K562 (cell line): Measurements from ENCODE around the gene CDT1. TPM values are rescaled to one million over a fixed set of nuclear protein-coding genes. Genes with fewer than 3 reads are reported as not detected.
A peak's percentile ranks its signal among the peaks of the same experiment; 100 is the strongest.

Experiments
- ARHGAP35 ChIP-seq: fragments of 450-650 bp; IDR thresholded peaks from 2 replicates; pipeline ENCODE4 v1.6.1; 2018; ENCODE audit not compliant: partially characterized antibody
- ATF7 ChIP-seq: fragments of 450-650 bp; IDR thresholded peaks from 2 replicates; pipeline ENCODE4 v1.7.1; 2014; ENCODE audit warnings: mild to moderate bottlenecking, moderate library complexity
- BACH1 ChIP-seq: fragments of 200-800 bp; sonication (Bioruptor generic); IDR thresholded peaks from 2 replicates; pipeline ENCODE4 v1.6.1; 2016; ENCODE audit warnings: missing genetic modification characterization, missing compliant biosample characterization
- BCOR ChIP-seq: fragments of 450-650 bp; IDR thresholded peaks from 2 replicates; pipeline ENCODE4 v1.6.1; 2016
- BDP1 ChIP-seq: IDR thresholded peaks from 3 replicates; pipeline ENCODE4 v1.6.1; 2011; ENCODE audit not compliant: insufficient read length, insufficient read depth
- DIDO1 ChIP-seq: fragments of 450-650 bp; IDR thresholded peaks from 2 replicates; pipeline ENCODE4 v1.6.1; 2016; ENCODE audit warnings: low read depth, missing biosample characterization, missing genetic modification characterization
- HCFC1 ChIP-seq: IDR thresholded peaks from 2 replicates; pipeline ENCODE4 v1.6.1; 2012; ENCODE audit warnings: low read depth, low read length, improper control_type of control experiment
- HDAC8 ChIP-seq: fragments of 450-650 bp; IDR thresholded peaks from 2 replicates; pipeline ENCODE4 v1.6.1; 2016; ENCODE audit warnings: mild to moderate bottlenecking, missing genetic modification characterization, moderate library complexity, missing compliant biosample characterization
- ILK ChIP-seq: fragments of 450-650 bp; IDR thresholded peaks from 2 replicates; pipeline ENCODE4 v1.6.1; 2016; ENCODE audit warnings: missing genetic modification characterization, low read depth, mild to moderate bottlenecking, missing compliant biosample characterization, moderate library complexity, borderline replicate concordance
- KDM5B ChIP-seq: fragments of 200-600 bp; sonication (generic); IDR thresholded peaks from 2 replicates; pipeline ENCODE4 v1.6.1; 2012; ENCODE audit warnings: low read depth, mild to moderate bottlenecking, moderate library complexity, low read length, control low read depth, inconsistent platforms; ENCODE audit not compliant: insufficient replicate concordance
- KLF10 ChIP-seq: fragments of 250-450 bp; sonication (Bioruptor Pico); IDR thresholded peaks from 2 replicates; pipeline ENCODE4 v1.6.1; 2021; ENCODE audit warnings: matching md5 sums
- MIER1 ChIP-seq: fragments of 450-650 bp; IDR thresholded peaks from 2 replicates; pipeline ENCODE4 v1.6.1; 2016; ENCODE audit warnings: antibody characterized with exemption, mild to moderate bottlenecking, low read depth
- POLR2AphosphoS2 ChIP-seq: IDR thresholded peaks from 2 replicates; pipeline ENCODE4 v1.6.1; 2012; ENCODE audit warnings: low read length, improper control_type of control experiment
- SPI1 ChIP-seq: IDR thresholded peaks from 2 replicates; pipeline ENCODE4 v1.6.1; 2011; ENCODE audit warnings: low read depth, low read length, control low read depth, borderline replicate concordance
- SUPT5H ChIP-seq: fragments of 450-650 bp; IDR thresholded peaks from 2 replicates; pipeline ENCODE4 v1.6.1; 2016
- VEZF1 ChIP-seq: fragments of 200-800 bp; sonication (Bioruptor generic); IDR thresholded peaks from 2 replicates; pipeline ENCODE4 v1.6.1; 2017; ENCODE audit warnings: missing genetic modification characterization, missing compliant biosample characterization
- WHSC1 ChIP-seq: IDR thresholded peaks from one replicate; pipeline ENCODE4 v1.6.1; 2012; ENCODE audit warnings: low read length, control low read depth, inconsistent platforms
- ZNF316 ChIP-seq: fragments of 450-650 bp; IDR thresholded peaks from 2 replicates; pipeline ENCODE4 v1.6.1; 2016
- ZNF431 ChIP-seq: sonication (generic); formaldehyde crosslinking; IDR thresholded peaks from 2 replicates; pipeline ENCODE4 v1.8.0; 2022; ENCODE audit warnings: mild to moderate bottlenecking, missing genetic modification reagents
- ZNF592 ChIP-seq: fragments of 450-650 bp; IDR thresholded peaks from 2 replicates; pipeline ENCODE4 v1.6.1; 2017; ENCODE audit warnings: antibody characterized with exemption, mild to moderate bottlenecking
- ZNF79 ChIP-seq: fragments of 250-450 bp; sonication (Bioruptor Pico); IDR thresholded peaks from 2 replicates; pipeline ENCODE4 v1.4.0; 2020; ENCODE audit warnings: low read depth, mild to moderate bottlenecking, moderate library complexity
- ZSCAN29 ChIP-seq: fragments of 450-650 bp; IDR thresholded peaks from 2 replicates; pipeline ENCODE4 v1.6.1; 2017
- polyA plus RNA-seq, 8 experiments: library from polyadenylated mRNA; depleted of rRNA in 4 of 8; stranded (reverse) in 5 of 8; unstranded in 3 of 8; fragments of >200 nt; fragmentation: Nextera tagmentation in 2 of 8; fragmentation: Illumina TruSeq in 1 of 8; extraction: Ambion mirVana in 2 of 8; extraction: Trizol in 1 of 8; gene quantifications; 2 replicates each; pipeline versions ENCODE4 v1.2.1 to v1.2.3, GENCODE V29; 2011 to 2014; ENCODE audit warnings: inconsistent platforms in 1 of 8, missing spikeins in 1 of 8
- total RNA-seq, 7 experiments: library from RNA; depleted of rRNA in 6 of 7; stranded (reverse); fragments of >200 nt in 6 of 7; fragmentation: Illumina TruSeq in 2 of 7; extraction: Trizol in 2 of 7; gene quantifications; 2 replicates each; pipeline versions ENCODE4 v1.2.1 to v1.2.3, GENCODE V29; 2011 to 2021; ENCODE audit warnings: low replicate concordance in 1 of 7
- TF ChIP-seq, protein P1 (sequence below): IDR thresholded peaks from 2 replicates; pipeline ENCODE4 v1.6.1; 2011; ENCODE audit warnings: borderline replicate concordance, low read depth, mild to moderate bottlenecking, moderate library complexity, low read length; ENCODE audit not compliant: insufficient read depth, poor library complexity, severe bottlenecking

CDT1 gene
- total and polyA plus RNA-seq, 9 of the 15 experiments (the other 6 are each of a cell fraction or from before 2014, with no cell fraction given) = 0.92 to 178 (median 14.2) TPM

GRCh38 chr16:88810166-88810911 lies 6.8 kb downstream of the CDT1 start (continued):
- TF ChIP-seq ZNF592 = peak; percentile 34; the same call in 1 of the 2 replicates
- TF ChIP-seq ATF7 = peak; percentile 15; the same call in 1 of the 2 replicates
- TF ChIP-seq WHSC1 = no peak
- no peak for TF ChIP-seq BACH1 (tag)
- no peak for TF ChIP-seq ZSCAN29
- peak; percentile 34; the same call in 1 of the 2 replicates for TF ChIP-seq VEZF1
- TF ChIP-seq, protein P1, sequence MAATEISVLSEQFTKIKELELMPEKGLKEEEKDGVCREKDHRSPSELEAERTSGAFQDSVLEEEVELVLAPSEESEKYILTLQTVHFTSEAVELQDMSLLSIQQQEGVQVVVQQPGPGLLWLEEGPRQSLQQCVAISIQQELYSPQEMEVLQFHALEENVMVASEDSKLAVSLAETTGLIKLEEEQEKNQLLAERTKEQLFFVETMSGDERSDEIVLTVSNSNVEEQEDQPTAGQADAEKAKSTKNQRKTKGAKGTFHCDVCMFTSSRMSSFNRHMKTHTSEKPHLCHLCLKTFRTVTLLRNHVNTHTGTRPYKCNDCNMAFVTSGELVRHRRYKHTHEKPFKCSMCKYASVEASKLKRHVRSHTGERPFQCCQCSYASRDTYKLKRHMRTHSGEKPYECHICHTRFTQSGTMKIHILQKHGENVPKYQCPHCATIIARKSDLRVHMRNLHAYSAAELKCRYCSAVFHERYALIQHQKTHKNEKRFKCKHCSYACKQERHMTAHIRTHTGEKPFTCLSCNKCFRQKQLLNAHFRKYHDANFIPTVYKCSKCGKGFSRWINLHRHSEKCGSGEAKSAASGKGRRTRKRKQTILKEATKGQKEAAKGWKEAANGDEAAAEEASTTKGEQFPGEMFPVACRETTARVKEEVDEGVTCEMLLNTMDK = no peak
- no peak for TF ChIP-seq MIER1
- TF ChIP-seq ILK = no peak
- TF ChIP-seq BCOR = peak; percentile 91
- peak; percentile 66; the same call in 1 of the 2 replicates for TF ChIP-seq SPI1
- 0 out of 2 replicates have a peak, but pooled peaks have one; percentile 15 for TF ChIP-seq ZNF316
- TF ChIP-seq HCFC1 = peak; percentile 17; the same call in 1 of the 2 replicates
- TF ChIP-seq KDM5B = peak; percentile 20
- no peak for TF ChIP-seq DIDO1 (tag)
- TF ChIP-seq ARHGAP35 = no peak
- peak; percentile 13; the same call in 1 of the 2 replicates for TF ChIP-seq POLR2AphosphoS2
- no peak for TF ChIP-seq BDP1
- TF ChIP-seq HDAC8 = no peak
- TF ChIP-seq SUPT5H = peak; percentile 3
- TF ChIP-seq ZNF79 (CRISPR knock-in tag) = no peak
- TF ChIP-seq ZNF431 (CRISPR knock-in tag) = no peak
- peak; percentile 48; the same call in 1 of the 2 replicates for TF ChIP-seq KLF10 (CRISPR knock-in tag)
